Astrocyte (in vitro differentiated cells and primary cell): Measurements from ENCODE around the gene HIPK1.
"Not testable (repeated sequence)": the region's sequence is repeated elsewhere in the genome, so short reads cannot be mapped to it uniquely, and the experiment has no call there.

Source experiments
- CTCF ChIP-seq: IDR thresholded peaks from 2 replicates; pipeline ENCODE4 v1.5.1; 2011; ENCODE audit warnings: low read depth, mild to moderate bottlenecking, inconsistent platforms, low read length, moderate library complexity; ENCODE audit not compliant: insufficient read depth
- EZH2 ChIP-seq: IDR thresholded peaks from 2 replicates; pipeline ENCODE4 v1.6.1; 2012; ENCODE audit warnings: mild to moderate bottlenecking, low read length, inconsistent platforms; ENCODE audit not compliant: insufficient read depth

GRCh38 chr1:114019724-114020123 lies 90.6 kb downstream of the HIPK1 start:
- TF ChIP-seq CTCF, EZH2: not testable (repeated sequence)
